OCI-LY3 (cell line): ENCODE results near the gene MAP3K4.

ENCODE experiments used
- EZH2phosphoT487 ChIP-seq: fragments of 200-600 bp; shearing (Covaris generic); IDR thresholded peaks from 2 replicates; pipeline ENCODE4 v1.6.1; 2018; ENCODE audit warnings: antibody characterized with exemption, mixed run types, low read depth
- TF ChIP-seq, protein P1 (sequence below): fragments of 200-600, 300-600 bp; sonication (generic); IDR thresholded peaks from 2 replicates; pipeline ENCODE4 v1.5.1; 2014; ENCODE audit warnings: antibody characterized with exemption, low read length, low read depth

DNA sequence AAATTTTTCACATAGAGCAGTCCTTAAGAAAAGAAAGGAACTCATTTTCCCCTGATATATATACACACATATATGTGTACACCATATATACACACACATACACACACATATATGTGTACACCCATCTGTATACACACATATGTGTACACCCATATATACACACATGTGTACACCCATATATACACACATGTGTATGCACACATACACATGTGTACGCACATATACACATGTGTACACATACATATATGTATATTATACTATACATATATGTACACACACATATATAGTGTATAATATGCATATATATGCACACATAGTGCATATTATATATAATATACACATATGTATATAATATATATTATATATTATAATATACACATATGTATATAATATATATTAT is 9.1 kb downstream of the MAP3K4 start:
- TF ChIP-seq, protein P1, sequence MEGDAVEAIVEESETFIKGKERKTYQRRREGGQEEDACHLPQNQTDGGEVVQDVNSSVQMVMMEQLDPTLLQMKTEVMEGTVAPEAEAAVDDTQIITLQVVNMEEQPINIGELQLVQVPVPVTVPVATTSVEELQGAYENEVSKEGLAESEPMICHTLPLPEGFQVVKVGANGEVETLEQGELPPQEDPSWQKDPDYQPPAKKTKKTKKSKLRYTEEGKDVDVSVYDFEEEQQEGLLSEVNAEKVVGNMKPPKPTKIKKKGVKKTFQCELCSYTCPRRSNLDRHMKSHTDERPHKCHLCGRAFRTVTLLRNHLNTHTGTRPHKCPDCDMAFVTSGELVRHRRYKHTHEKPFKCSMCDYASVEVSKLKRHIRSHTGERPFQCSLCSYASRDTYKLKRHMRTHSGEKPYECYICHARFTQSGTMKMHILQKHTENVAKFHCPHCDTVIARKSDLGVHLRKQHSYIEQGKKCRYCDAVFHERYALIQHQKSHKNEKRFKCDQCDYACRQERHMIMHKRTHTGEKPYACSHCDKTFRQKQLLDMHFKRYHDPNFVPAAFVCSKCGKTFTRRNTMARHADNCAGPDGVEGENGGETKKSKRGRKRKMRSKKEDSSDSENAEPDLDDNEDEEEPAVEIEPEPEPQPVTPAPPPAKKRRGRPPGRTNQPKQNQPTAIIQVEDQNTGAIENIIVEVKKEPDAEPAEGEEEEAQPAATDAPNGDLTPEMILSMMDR, result no peak
- no peak for TF ChIP-seq EZH2phosphoT487
